ENCODE measurements around the gene PPOX. TPM values are rescaled to one million over a fixed set of nuclear protein-coding genes. Genes with fewer than 3 reads are reported as not detected.

Gene PPOX
- total RNA-seq, 1 experiment from 2014 or later: 24.2 TPM

- Histone ChIP-seq H3K4me2 (ENCODE audit: low read length) (no peak overlapping the region), H3K9me3 (ENCODE audit: control insufficient read depth in 1 of 2, insufficient read depth in 1 of 2, low read depth in 1 of 2, low read length in 2 of 2) (no peaks in the 10 kb centered on the region), H2AFZ (ENCODE audit: low read depth, low read length, poor library complexity, severe bottlenecking) (no peak overlapping the region), H3K79me2 (ENCODE audit: insufficient read depth, low read length) (peaks cover 17% of the 10 kb centered on the region), H3K4me1 (ENCODE audit: control insufficient read depth in 1 of 2, insufficient read depth in 2 of 2, low read length in 2 of 2) (peaks cover 19 to 35% of the 10 kb centered on the region in 2 experiments), H3K9ac (ENCODE audit: low read length) (no peak overlapping the region), H3K4me3 (replicated peaks in 1 of 2; ENCODE audit: low read depth in 1 of 2, low read length in 2 of 2) (no peak overlapping the region), H3K9me2 (ENCODE audit: insufficient read depth) (no peaks in the 10 kb centered on the region), H4K20me1 (ENCODE audit: insufficient read depth) (no peaks in the 10 kb centered on the region), H3K27ac (ENCODE audit: low read depth, low read length) (no peak overlapping the region), H3K27me3 (ENCODE audit: insufficient read depth, low read length) (no peaks in the 10 kb centered on the region), H3K36me3 (ENCODE audit: control insufficient read depth in 1 of 2, insufficient read depth in 2 of 2, low read length in 2 of 2) (peaks cover 2 to 4% of the 10 kb centered on the region in 2 experiments; a peak in 1 of 4 replicates)
- no TSS peak for BruUV-seq (replicated peaks)
- ATAC-seq (no peak), DNase-seq (ENCODE audit: low read depth, low spot score) (no peak)
- intact Hi-C loops (cut with micrococcal nuclease): no loop called here
- ChIA-PET RAD21 (ENCODE audit: low non-redundant PET in 1 of 2, low total read pairs in 2 of 2, uncharacterized antibody in 2 of 2, unreplicated experiment in 2 of 2) (no interaction called here), POLR2A (interaction anchor here (2.1 kb wide), 1 partner anchor 13 kb away, joined by 4 read pairs; the partner anchor contains the start of gene PPOX), CTCF (interaction anchor here (0.6 kb wide), 1 partner anchor 1148 kb away, joined by 4 read pairs; the partner anchor contains the start of gene PIGM)
- TF ChIP-seq POLR2AphosphoS5 (IDR thresholded peaks at IDR 0.05; ENCODE audit: low read depth, low read length): no peak
- no peak for TF ChIP-seq ELF1 (IDR thresholded peaks at IDR 0.05; ENCODE audit: borderline replicate concordance, low read depth)
- TF ChIP-seq YY1 (IDR thresholded peaks at IDR 0.05; ENCODE audit: extremely low read depth, insufficient replicate concordance, low read depth, low read length): no peak
- no peak for TF ChIP-seq ZBTB33 (IDR thresholded peaks at IDR 0.05; ENCODE audit: extremely low read depth, insufficient replicate concordance, low read length)
- no peak for TF ChIP-seq TCF7L2 (IDR thresholded peaks at IDR 0.05; ENCODE audit: borderline replicate concordance, extremely low read depth, insufficient read depth, insufficient read length)
Observed at GRCh38 chr1:161179698-161180097, 13.5 kb downstream of the PPOX start.

- Histone ChIP-seq H3K9me3 (ENCODE audit: control insufficient read depth in 1 of 2, insufficient read depth in 1 of 2, low read depth in 1 of 2, low read length in 2 of 2) (no peaks in the 10 kb centered on the region), H3K27ac (ENCODE audit: low read depth, low read length) (no peak overlapping the region), H3K9ac (ENCODE audit: low read length) (no peak overlapping the region), H3K4me1 (ENCODE audit: control insufficient read depth in 1 of 2, insufficient read depth in 2 of 2, low read length in 2 of 2) (peaks cover 21 to 41% of the 10 kb centered on the region in 2 experiments), H3K4me3 (replicated peaks in 1 of 2; ENCODE audit: low read depth in 1 of 2, low read length in 2 of 2) (no peak overlapping the region), H3K36me3 (ENCODE audit: control insufficient read depth in 1 of 2, insufficient read depth in 2 of 2, low read length in 2 of 2) (no peaks in the 10 kb centered on the region), H3K9me2 (ENCODE audit: insufficient read depth) (no peaks in the 10 kb centered on the region), H4K20me1 (ENCODE audit: insufficient read depth) (no peaks in the 10 kb centered on the region), H3K4me2 (ENCODE audit: low read length) (no peak overlapping the region), H3K79me2 (ENCODE audit: insufficient read depth, low read length) (peaks cover 14% of the 10 kb centered on the region), H2AFZ (ENCODE audit: low read depth, low read length, poor library complexity, severe bottlenecking) (peak overlapping the region; percentile 72), H3K27me3 (ENCODE audit: insufficient read depth, low read length) (no peaks in the 10 kb centered on the region)
- ChIA-PET CTCF (interaction anchor here (1.0 to 1.7 kb wide), 3 partner anchors 18 to 203 kb away, joined by 4 to 8 read pairs (median 4); partner anchors contain the start of gene ADAMTS4), POLR2A (interaction anchor here (2.3 kb wide), 1 partner anchor 15 kb away, joined by 13 read pairs; the partner anchor contains the start of gene PPOX), RAD21 (ENCODE audit: low non-redundant PET in 1 of 2, low total read pairs in 2 of 2, uncharacterized antibody in 2 of 2, unreplicated experiment in 2 of 2) (no interaction called here)
- ATAC-seq (no peak), DNase-seq (ENCODE audit: low read depth, low spot score) (no peak)
- no TSS peak for BruUV-seq (replicated peaks)
- intact Hi-C loops (cut with micrococcal nuclease): no loop called here
- no peak for TF ChIP-seq EGR1 (IDR thresholded peaks at IDR 0.05; ENCODE audit: low read depth)
- peak; percentile 25 to 54 (median 45); a peak in 5 of 6 replicates for TF ChIP-seq CTCF (IDR thresholded peaks at IDR 0.05 in 2 of 3, conservative IDR thresholded peaks at IDR 0.05 in 1 of 3; ENCODE audit: borderline replicate concordance in 1 of 3, insufficient read depth in 1 of 3, low read depth in 2 of 3, low read length in 2 of 3)
- peak; percentile 54; the same call in 1 of the 2 replicates for TF ChIP-seq RAD21 (IDR thresholded peaks at IDR 0.05; ENCODE audit: low read depth)
- no peak for TF ChIP-seq EZH2phosphoT487 (IDR thresholded peaks at IDR 0.05; ENCODE audit: borderline replicate concordance)
- no peak for TF ChIP-seq ZFX (IDR thresholded peaks at IDR 0.05)
Observed at GRCh38 chr1:161180639-161181038, 14.4 kb downstream of the PPOX start.
